GM10248 (cell line): ENCODE results near the gene DSCAM.

Source experiments
- CTCF ChIA-PET: fragments of 300-600 bp; sonication (Branson Sonifier 250); formaldehyde crosslinking; extraction: SDS; loops from one replicate; lab custom pipeline; 2021; ENCODE audit warnings: antibody characterized with exemption; lab: Yijun Ruan, JAX
- POLR2A ChIA-PET: fragments of 350-650 bp; sonication (Branson Sonifier 250); formaldehyde crosslinking; extraction: SDS; loops from one replicate; lab custom pipeline; 2020; ENCODE audit warnings: antibody characterized with exemption; lab: Yijun Ruan, JAX
- DNase-seq: peaks from one replicate; pipeline ENCODE4 v3.0.0; 2012; ENCODE audit errors: extremely low spot score
- TF ChIP-seq, protein P1 (sequence below): IDR thresholded peaks from 2 replicates; pipeline ENCODE4 v1.5.1; 2012; ENCODE audit warnings: mild to moderate bottlenecking, low read depth; ENCODE audit errors: extremely low read depth, missing control alignments, control extremely low read depth

The DSCAM gene

DNA sequence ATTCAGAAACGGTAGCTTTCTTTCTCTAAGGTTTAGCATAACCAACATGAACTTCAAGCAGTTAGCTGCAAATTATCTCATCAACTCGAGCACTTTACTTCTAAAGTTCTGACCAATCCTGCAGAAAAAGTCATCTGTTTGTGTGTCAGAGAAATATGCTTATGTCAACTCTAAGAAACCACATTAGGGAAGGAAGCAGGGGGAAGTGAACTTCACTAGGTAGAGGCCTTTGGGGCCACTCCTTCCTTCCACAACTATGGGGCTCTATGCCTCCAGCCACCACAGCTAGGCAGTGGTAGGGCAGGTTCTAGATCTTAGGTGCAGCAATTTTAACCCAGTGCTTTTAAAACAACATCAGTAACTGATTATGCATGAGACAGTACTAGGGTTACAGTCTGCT is 375.9 kb downstream of the DSCAM start:
- DNase-seq = no peak
- TF ChIP-seq, protein P1, sequence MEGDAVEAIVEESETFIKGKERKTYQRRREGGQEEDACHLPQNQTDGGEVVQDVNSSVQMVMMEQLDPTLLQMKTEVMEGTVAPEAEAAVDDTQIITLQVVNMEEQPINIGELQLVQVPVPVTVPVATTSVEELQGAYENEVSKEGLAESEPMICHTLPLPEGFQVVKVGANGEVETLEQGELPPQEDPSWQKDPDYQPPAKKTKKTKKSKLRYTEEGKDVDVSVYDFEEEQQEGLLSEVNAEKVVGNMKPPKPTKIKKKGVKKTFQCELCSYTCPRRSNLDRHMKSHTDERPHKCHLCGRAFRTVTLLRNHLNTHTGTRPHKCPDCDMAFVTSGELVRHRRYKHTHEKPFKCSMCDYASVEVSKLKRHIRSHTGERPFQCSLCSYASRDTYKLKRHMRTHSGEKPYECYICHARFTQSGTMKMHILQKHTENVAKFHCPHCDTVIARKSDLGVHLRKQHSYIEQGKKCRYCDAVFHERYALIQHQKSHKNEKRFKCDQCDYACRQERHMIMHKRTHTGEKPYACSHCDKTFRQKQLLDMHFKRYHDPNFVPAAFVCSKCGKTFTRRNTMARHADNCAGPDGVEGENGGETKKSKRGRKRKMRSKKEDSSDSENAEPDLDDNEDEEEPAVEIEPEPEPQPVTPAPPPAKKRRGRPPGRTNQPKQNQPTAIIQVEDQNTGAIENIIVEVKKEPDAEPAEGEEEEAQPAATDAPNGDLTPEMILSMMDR = no peak
- ChIA-PET CTCF (no interaction called here), POLR2A (no interaction called here)

DNA sequence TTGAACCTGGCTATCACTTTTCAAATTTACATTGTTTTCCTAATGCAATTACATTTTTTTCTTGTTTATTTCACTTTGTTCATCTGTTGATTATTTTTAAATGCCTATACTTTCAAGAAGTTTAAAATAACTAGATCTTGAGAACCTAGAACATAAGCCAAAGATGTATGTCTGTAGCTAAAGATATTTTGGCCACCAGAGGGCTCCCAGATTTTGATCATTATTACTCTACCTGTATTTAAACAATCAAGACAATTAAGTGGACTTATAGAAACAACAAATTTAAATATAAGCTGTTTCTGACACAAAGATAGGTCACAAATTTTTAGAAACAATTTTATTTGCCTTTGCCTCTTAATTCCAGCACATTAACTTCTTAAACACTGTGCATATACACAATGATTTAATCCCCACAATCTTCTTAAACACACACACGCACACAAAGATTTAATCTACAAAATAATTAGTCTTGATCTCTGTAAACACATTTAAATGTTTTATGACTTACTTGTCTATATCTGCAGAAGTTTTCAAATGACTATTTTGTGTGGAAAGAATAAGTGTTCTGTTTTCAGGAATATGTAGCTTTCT is 380.0 kb downstream of the DSCAM start:
- TF ChIP-seq, protein P1 = no peak
- no peak for DNase-seq
- ChIA-PET CTCF (interaction anchor here (1.2 kb wide), 1 partner anchor 12 kb away, joined by 3 read pairs; no protein-coding TSS in a partner anchor), POLR2A (no interaction called here)

DNA sequence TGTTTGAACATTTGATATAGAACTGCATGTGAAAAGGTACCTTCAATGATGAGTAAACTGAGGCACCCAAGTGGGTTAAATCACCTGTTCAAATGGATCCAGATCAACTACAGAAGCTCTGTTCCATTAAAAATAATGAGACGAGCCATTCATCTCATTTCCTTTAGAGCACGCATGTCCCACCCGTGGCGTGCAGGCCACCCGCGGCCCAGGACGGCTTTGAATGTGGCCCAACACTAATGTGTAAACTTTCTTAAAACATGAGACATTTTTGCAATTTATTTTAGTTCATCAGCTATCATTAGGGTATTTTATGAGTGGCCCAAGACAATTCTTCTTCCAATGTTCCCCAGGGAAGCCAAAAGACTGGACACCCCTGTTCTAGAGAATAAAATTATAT is 381.6 kb downstream of the DSCAM start:
- CTCF ChIA-PET = no interaction called here
- TF ChIP-seq, protein P1 = no peak
- POLR2A ChIA-PET = no interaction called here
- DNase-seq = no peak

DNA sequence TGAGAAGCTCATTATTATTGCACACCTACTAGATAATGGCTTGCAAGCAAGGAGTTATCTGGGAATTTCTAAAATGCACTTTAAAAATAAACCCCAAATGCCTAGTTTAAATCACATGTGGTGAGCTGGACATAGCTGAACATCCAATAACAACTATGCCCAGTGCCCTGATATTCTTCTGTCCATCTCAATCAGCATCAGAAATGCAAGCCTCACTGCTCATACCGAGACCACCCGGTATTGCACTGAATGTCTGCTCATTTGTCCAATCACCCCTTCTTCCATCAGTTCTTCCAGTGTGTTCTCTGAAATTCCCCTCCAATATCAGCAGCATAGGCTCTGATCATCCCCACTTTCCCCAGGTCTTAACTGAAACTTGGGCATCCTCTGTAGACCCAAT is 383.8 kb downstream of the DSCAM start:
- DNase-seq = no peak
- ChIA-PET CTCF (no interaction called here), POLR2A (no interaction called here)
- TF ChIP-seq, protein P1 = no peak

DNA sequence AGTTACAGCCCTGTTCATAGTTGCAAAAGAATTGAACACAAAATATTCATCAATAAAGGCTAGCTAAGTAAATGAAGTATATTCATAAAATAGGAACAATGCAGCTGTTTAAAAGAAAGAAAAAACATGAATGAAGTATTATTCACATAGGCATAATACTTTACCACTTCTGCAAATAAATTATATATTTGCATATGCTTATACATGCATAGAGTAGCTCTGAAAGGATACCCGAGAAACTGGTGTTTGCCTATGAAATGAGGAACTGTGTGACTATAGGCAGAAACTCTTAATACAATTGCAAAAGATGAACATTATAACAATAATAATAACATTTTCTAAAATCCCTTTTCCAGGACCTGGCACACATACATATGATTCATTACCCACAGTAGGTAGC is 385.9 kb downstream of the DSCAM start:
- TF ChIP-seq, protein P1 = no peak
- POLR2A ChIA-PET = no interaction called here
- CTCF ChIA-PET = no interaction called here
- no peak for DNase-seq

DNA sequence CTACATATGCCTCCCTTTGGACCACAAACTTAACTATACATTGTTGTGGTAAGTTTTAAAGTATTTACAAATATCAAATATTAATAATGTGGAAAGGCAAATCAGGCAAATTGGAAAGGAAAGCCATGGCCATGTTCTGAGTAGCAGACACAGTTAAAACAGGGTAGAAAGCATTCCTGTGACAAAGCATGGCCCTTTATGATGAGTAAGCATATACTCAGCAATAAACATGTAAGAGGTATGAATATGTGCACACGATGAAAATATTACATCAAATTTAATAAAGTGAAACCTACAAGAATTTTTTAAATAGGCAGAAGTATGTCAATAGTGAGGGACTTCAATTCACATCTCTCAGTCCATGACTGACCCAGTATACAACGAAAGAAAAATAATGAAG is 389.2 kb downstream of the DSCAM start:
- no peak for DNase-seq
- TF ChIP-seq, protein P1 = no peak
- ChIA-PET CTCF (no interaction called here), POLR2A (no interaction called here)
